GM12878 (cell line): Measurements from ENCODE around the gene MTRF1. TPM values are rescaled to one million over a fixed set of nuclear protein-coding genes. Genes with fewer than 3 reads are reported as not detected.

ENCODE experiments used
- ATAC-seq: fragments of 200-7000 bp; cut with Tn5 transposase; 3 replicates; pipeline ENCODE4 v1.9.1; 2020; ENCODE audit warnings: mild to moderate bottlenecking, moderate library complexity
- BruUV-seq: library from RNA; stranded (reverse); fragments of 400-500 nt; replicated peaks from 2 replicates; lab custom pipeline; 2021; lab: Mats Ljungman, UMichigan
- CTCF ChIA-PET: fragments of 300-600 bp; sonication (Branson Sonifier 250); formaldehyde crosslinking; extraction: SDS; loops from one replicate; lab custom pipeline; 2021; ENCODE audit warnings: inconsistent platforms; lab: Yijun Ruan, JAX
- POLR2A ChIA-PET: fragments of 350-600 bp; formaldehyde crosslinking; extraction: SDS; loops from one replicate; lab custom pipeline; 2021; ENCODE audit warnings: inconsistent platforms; lab: Charles Lee
- RAD21 ChIA-PET: fragments of 300-600 bp; sonication (Branson Sonifier 250); formaldehyde crosslinking; loops from one replicate; lab custom pipeline; 2023; ENCODE audit warnings: antibody characterized with exemption; ENCODE audit not compliant: unreplicated experiment; lab: Charles Lee
- SMC1A ChIA-PET: fragments of 300-600 bp; sonication (Branson Sonifier 250); formaldehyde crosslinking; loops from one replicate; lab custom pipeline; 2023; ENCODE audit not compliant: unreplicated experiment, uncharacterized antibody; lab: Charles Lee
- DNase-seq: peaks from one replicate; pipeline ENCODE4 v3.0.0-alpha.2; 2011; ENCODE audit warnings: low read depth, low spot score
- FAIRE-seq: peaks from 3 replicates; lab custom pipeline; 2011; peaks lifted over from hg19 to GRCh38; lab: Jason Lieb, UNC
- H2AFZ ChIP-seq: 2 replicates; pipeline ENCODE4 v1.6.0; 2011; ENCODE audit warnings: low read depth, low read length, control low read depth; ENCODE audit not compliant: control insufficient read depth
- H3K27ac ChIP-seq: 2 replicates; pipeline ENCODE4 v1.5.1; 2011; ENCODE audit warnings: control low read depth; ENCODE audit not compliant: control insufficient read depth, insufficient read depth
- H3K27me3 ChIP-seq, 2 experiments: replicated peaks in 1 of 2; 2 replicates each; pipeline versions ENCODE4 v1.6.0 to v1.6.1; 2011; ENCODE audit warnings: low read length in 1 of 2; ENCODE audit not compliant: control insufficient read depth in 2 of 2, insufficient read depth in 2 of 2
- H3K36me3 ChIP-seq, 2 experiments: 2 replicates each; pipeline ENCODE4 v1.5.1; 2011; ENCODE audit warnings: low read length in 1 of 2; ENCODE audit not compliant: control insufficient read depth in 2 of 2, insufficient read depth in 2 of 2
- H3K4me1 ChIP-seq: 2 replicates; pipeline ENCODE4 v1.6.1; 2011; ENCODE audit warnings: mild to moderate bottlenecking, low read length, moderate library complexity, mixed read lengths; ENCODE audit not compliant: control insufficient read depth, insufficient read depth
- H3K4me2 ChIP-seq: 2 replicates; pipeline ENCODE4 v1.6.0; 2011; ENCODE audit warnings: control low read depth; ENCODE audit not compliant: control insufficient read depth, insufficient read depth
- H3K4me3 ChIP-seq: fragments of 200-600 bp; sonication (generic); 2 replicates; pipeline ENCODE4 v1.5.1; 2016
- H3K79me2 ChIP-seq: 2 replicates; pipeline ENCODE4 v1.6.0; 2011; ENCODE audit warnings: low read length; ENCODE audit not compliant: control insufficient read depth, insufficient read depth
- H3K9ac ChIP-seq: 2 replicates; pipeline ENCODE4 v1.8.0; 2011; ENCODE audit warnings: low read length, control low read depth, mixed read lengths; ENCODE audit not compliant: control insufficient read depth, insufficient read depth
- H3K9me3 ChIP-seq: replicated peaks from 3 replicates; pipeline ENCODE4 v1.5.1; 2011; ENCODE audit warnings: mild to moderate bottlenecking, low read length; ENCODE audit not compliant: control insufficient read depth, insufficient read depth
- H4K20me1 ChIP-seq: 2 replicates; pipeline ENCODE4 v1.6.0; 2011; ENCODE audit not compliant: control insufficient read depth, insufficient read depth
- CREM ChIP-seq: IDR thresholded peaks from 2 replicates; pipeline ENCODE4 v1.6.1; 2014; ENCODE audit warnings: antibody characterized with exemption, low read depth
- CTCF ChIP-seq, 3 experiments: IDR thresholded peaks in 2 of 3; conservative IDR thresholded peaks in 1 of 3; 2 replicates each; pipeline ENCODE4 v1.5.1; 2011; ENCODE audit warnings: low read depth in 3 of 3, low read length in 3 of 3, mild to moderate bottlenecking in 3 of 3, control low read depth in 2 of 3, moderate library complexity in 2 of 3, inconsistent platforms in 1 of 3, mixed read lengths in 1 of 3; ENCODE audit not compliant: control insufficient read depth in 2 of 3, insufficient read depth in 1 of 3; ENCODE audit errors: extremely low read depth in 1 of 3
- ESRRA ChIP-seq: IDR thresholded peaks from 2 replicates; pipeline ENCODE4 v1.6.1; 2012; ENCODE audit warnings: mild to moderate bottlenecking, low read length, improper control_type of control experiment
- HCFC1 ChIP-seq: fragments of 150-350 bp; IDR thresholded peaks from 2 replicates; pipeline ENCODE4 v1.6.1; 2014; ENCODE audit warnings: low read length
- HDGF ChIP-seq: fragments of 450-650 bp; IDR thresholded peaks from 2 replicates; pipeline ENCODE4 v1.6.1; 2016; ENCODE audit warnings: antibody characterized with exemption
- IRF4 ChIP-seq: IDR thresholded peaks from 2 replicates; pipeline ENCODE4 v1.6.1; 2011; ENCODE audit warnings: low read depth, low read length
- MXI1 ChIP-seq: fragments of 150-350 bp; IDR thresholded peaks from 2 replicates; pipeline ENCODE4 v1.6.1; 2011; ENCODE audit warnings: low read depth, mild to moderate bottlenecking, inconsistent platforms, low read length, improper control_type of control experiment
- MYC ChIP-seq: IDR thresholded peaks from 2 replicates; pipeline ENCODE4 v1.6.1; 2011; ENCODE audit warnings: mild to moderate bottlenecking, low read length, moderate library complexity, inconsistent platforms; ENCODE audit not compliant: insufficient read depth, insufficient replicate concordance, insufficient read length, severe bottlenecking
- NR2C1 ChIP-seq: fragments of 450-650 bp; IDR thresholded peaks from 2 replicates; pipeline ENCODE4 v1.6.1; 2017; ENCODE audit warnings: antibody characterized with exemption, mild to moderate bottlenecking, moderate library complexity
- NR2C2 ChIP-seq: IDR thresholded peaks from 2 replicates; pipeline ENCODE4 v1.6.1; 2011; ENCODE audit warnings: borderline replicate concordance, low read depth; ENCODE audit not compliant: control insufficient read depth, insufficient read length
- RB1 ChIP-seq: fragments of 450-650 bp; formaldehyde crosslinking; IDR thresholded peaks from 2 replicates; pipeline ENCODE4 v1.6.1; 2017; ENCODE audit warnings: mild to moderate bottlenecking, borderline replicate concordance
- RELA ChIP-seq: fragments of 450-650 bp; IDR thresholded peaks from 2 replicates; pipeline ENCODE4 v1.8.0; 2014; ENCODE audit warnings: borderline replicate concordance; ENCODE audit not compliant: partially characterized antibody
- SIN3A ChIP-seq: IDR thresholded peaks from 2 replicates; pipeline ENCODE4 v1.6.1; 2012; ENCODE audit warnings: low read depth, low read length, improper control_type of control experiment
- SMC3 ChIP-seq: IDR thresholded peaks from 2 replicates; pipeline ENCODE4 v1.6.1; 2011; ENCODE audit warnings: low read length, improper control_type of control experiment, borderline replicate concordance
- SPI1 ChIP-seq: IDR thresholded peaks from 2 replicates; pipeline ENCODE4 v1.6.1; 2011; ENCODE audit warnings: low read depth, mild to moderate bottlenecking, low read length, moderate library complexity, borderline replicate concordance; ENCODE audit not compliant: insufficient read depth
- SREBF1 ChIP-seq: IDR thresholded peaks from 2 replicates; pipeline ENCODE4 v1.6.1; 2012; ENCODE audit warnings: mild to moderate bottlenecking, low read length
- SUZ12 ChIP-seq: fragments of 200-600 bp; sonication (generic); IDR thresholded peaks from one replicate; pipeline ENCODE4 v1.6.1; 2018; ENCODE audit warnings: antibody characterized with exemption, mild to moderate bottlenecking; ENCODE audit not compliant: unreplicated experiment
- ZNF217 ChIP-seq: fragments of 450-650 bp; IDR thresholded peaks from 2 replicates; pipeline ENCODE4 v1.6.1; 2017; ENCODE audit warnings: antibody characterized with exemption, mild to moderate bottlenecking
- ZNF24 ChIP-seq: fragments of 450-650 bp; IDR thresholded peaks from 2 replicates; pipeline ENCODE4 v1.6.1; 2017; ENCODE audit warnings: antibody characterized with exemption, mild to moderate bottlenecking
- ZZZ3 ChIP-seq: IDR thresholded peaks from 2 replicates; pipeline ENCODE4 v1.6.1; 2011; ENCODE audit warnings: low read depth; ENCODE audit not compliant: control insufficient read depth, insufficient read length
- WGBS: methylation state at CpG from one replicate; pipeline ENCODE4 v1.1.6; 2016; ENCODE audit warnings: low lambda C conversion rate; ENCODE audit not compliant: insufficient replicate concordance, insufficient coverage; ENCODE audit errors: missing lambda C conversion rate; 5-methylcytosine and 5-hydroxymethylcytosine counted together
- in situ Hi-C: fragments of 300-500 bp; cut with MboI; formaldehyde crosslinking; loops from 9 replicates; pipeline ENCODE4 v1.14.3; 2018; ENCODE audit warnings: mixed read lengths
- intact Hi-C: fragments of 100-400 bp; cut with micrococcal nuclease; formaldehyde crosslinking; loops from one replicate; pipeline ENCODE4 v1.14.2; 2022; ENCODE audit not compliant: unreplicated experiment
- polyA plus RNA-seq, 11 experiments: library from polyadenylated mRNA; depleted of rRNA in 4 of 11; unstranded in 6 of 11; stranded (reverse) in 5 of 11; fragments of >200 nt; fragmentation: Nextera tagmentation in 4 of 11; fragmentation: Illumina TruSeq in 1 of 11; extraction: Ambion mirVana in 4 of 11; extraction: Trizol in 1 of 11; gene quantifications; 1 replicate in 1 of 11; 2 replicates in 10 of 11; pipeline versions ENCODE4 v1.2.1 to v1.2.3, GENCODE V29; 2011 to 2016; ENCODE audit warnings: inconsistent platforms in 2 of 11, missing spikeins in 2 of 11, low read depth in 1 of 11
- total RNA-seq, 4 experiments: library from RNA; depleted of rRNA in 3 of 4; stranded (reverse); fragments of >200 nt in 3 of 4; fragmentation: Illumina TruSeq in 1 of 4; extraction: Trizol in 1 of 4; gene quantifications; 2 replicates each; pipeline versions ENCODE4 v1.2.1 to v1.2.3, GENCODE V29; 2013 to 2021
- TF ChIP-seq, protein P1 (sequence below): IDR thresholded peaks from 2 replicates; pipeline ENCODE4 v1.6.1; 2012; ENCODE audit warnings: low read depth, low read length, improper control_type of control experiment

The MTRF1 gene
- total and polyA plus RNA-seq, 10 of the 15 experiments (the other 5 are each of a cell fraction or from before 2014, with no cell fraction given) = 12.1 to 33.7 (median 20.6) TPM

DNA sequence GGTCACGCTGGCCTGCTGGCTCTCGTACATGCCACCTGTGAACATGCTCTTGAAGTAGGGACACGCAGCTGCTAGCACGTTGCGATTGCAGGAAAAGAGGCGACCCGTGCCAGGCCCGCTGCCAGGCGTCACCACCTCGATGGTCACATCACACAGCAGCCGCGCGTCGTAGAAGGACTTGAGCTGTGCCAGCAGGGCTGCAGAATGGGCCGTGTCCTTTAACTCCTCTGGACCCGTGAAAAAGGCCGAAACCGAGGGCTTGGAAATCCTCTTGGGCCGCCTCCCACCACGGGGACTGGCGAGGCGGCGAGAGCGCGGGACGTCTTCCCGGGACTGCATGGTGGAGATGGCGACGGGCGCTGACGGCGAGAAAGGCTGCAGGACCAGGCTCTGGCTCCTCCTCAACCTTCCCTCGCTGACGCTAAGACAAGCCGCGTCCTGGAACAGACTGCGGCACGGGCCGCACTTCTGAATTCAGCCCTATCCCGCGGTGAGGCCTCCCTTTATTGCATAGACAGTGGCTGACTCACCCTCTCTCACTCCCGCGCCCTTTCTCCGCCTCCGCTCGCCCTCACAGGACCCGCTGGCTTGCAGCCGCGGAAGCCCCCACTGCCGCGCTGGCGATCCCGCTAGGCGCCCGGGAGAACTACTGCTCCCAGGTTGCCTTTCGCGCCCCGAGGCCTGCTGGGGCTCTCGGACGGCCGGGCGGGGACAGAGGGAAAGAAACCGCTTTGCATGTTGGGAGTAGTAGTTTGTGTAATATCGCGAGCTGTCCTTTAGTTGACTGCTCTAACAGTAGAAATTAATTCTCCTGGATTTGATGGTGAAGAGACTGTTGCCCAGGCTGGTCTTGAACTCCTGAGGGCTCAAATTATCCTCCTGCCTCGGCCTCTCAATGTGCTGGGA is 69.2 kb downstream of the MTRF1 start, which contains the start of gene KBTBD7 (continued):
- TF ChIP-seq, protein P1, sequence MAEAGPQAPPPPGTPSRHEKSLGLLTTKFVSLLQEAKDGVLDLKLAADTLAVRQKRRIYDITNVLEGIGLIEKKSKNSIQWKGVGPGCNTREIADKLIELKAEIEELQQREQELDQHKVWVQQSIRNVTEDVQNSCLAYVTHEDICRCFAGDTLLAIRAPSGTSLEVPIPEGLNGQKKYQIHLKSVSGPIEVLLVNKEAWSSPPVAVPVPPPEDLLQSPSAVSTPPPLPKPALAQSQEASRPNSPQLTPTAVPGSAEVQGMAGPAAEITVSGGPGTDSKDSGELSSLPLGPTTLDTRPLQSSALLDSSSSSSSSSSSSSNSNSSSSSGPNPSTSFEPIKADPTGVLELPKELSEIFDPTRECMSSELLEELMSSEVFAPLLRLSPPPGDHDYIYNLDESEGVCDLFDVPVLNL = peak; percentile 64; the same call in 1 of the 2 replicates
- TF ChIP-seq ZNF217 = no peak
- 0 out of 2 replicates have a peak, but pooled peaks have one; percentile 52 for TF ChIP-seq MXI1
- TF ChIP-seq SIN3A = no peak
- TF ChIP-seq RB1 = peak; percentile 83; the same call in 1 of the 2 replicates
- TF ChIP-seq ZZZ3 = no peak
- peak; percentile 81 for TF ChIP-seq NR2C1
- peak; percentile 67; the same call in 1 of the 2 replicates for TF ChIP-seq HDGF
- 0 out of 2 replicates have a peak, but pooled peaks have one; percentile 51 for TF ChIP-seq ESRRA
- no peak for TF ChIP-seq NR2C2
- 0 out of 2 replicates have a peak, but pooled peaks have one; percentile 8 for TF ChIP-seq IRF4
- TF ChIP-seq CREM = peak; percentile 94

GRCh38 chr13:41193469-41193868 is 69.9 kb downstream of the MTRF1 start:
- intact Hi-C loops = no loop called here
- no peaks in the 10 kb centered on the region for H3K36me3 ChIP-seq
- peak overlapping the region; percentile 64 for H3K4me2 ChIP-seq
- no peak overlapping the region for H2AFZ ChIP-seq
- peak overlapping the region; percentile 86; the same call in 1 of the 2 replicates for H3K4me3 ChIP-seq
- BruUV-seq = no TSS peak
- FAIRE-seq = no peak
- no peak for DNase-seq
- H3K27me3 ChIP-seq = no peaks in the 10 kb centered on the region
- H3K9me3 ChIP-seq = no peaks in the 10 kb centered on the region
- H3K9ac ChIP-seq = no peak overlapping the region
- no peak overlapping the region for H3K27ac ChIP-seq
- H3K4me1 ChIP-seq = peaks cover under 1% of the 10 kb centered on the region
- in situ Hi-C loops = loop anchor here (5.0 kb wide), 1 partner anchor 61 kb away; the partner anchor contains the start of gene KBTBD6
- ChIA-PET CTCF (no interaction called here), RAD21 (no interaction called here), POLR2A (no interaction called here), SMC1A (no interaction called here)
- 98% methylated on average over 18 of the region's 18 CpGs for WGBS
- peaks cover 8% of the 10 kb centered on the region for H3K79me2 ChIP-seq
- no peak for ATAC-seq
- no peaks in the 10 kb centered on the region for H4K20me1 ChIP-seq
- TF ChIP-seq CTCF (IDR thresholded peaks at IDR 0.05 in 2 of 3, conservative IDR thresholded peaks at IDR 0.05 in 1 of 3; ENCODE audit: control insufficient read depth in 2 of 3, extremely low read depth in 1 of 3, insufficient read depth in 1 of 3, low read depth in 3 of 3, low read length in 3 of 3) (no peak), SMC3 (no peak), SREBF1 (no peak), RELA (no peak), HCFC1 (no peak), SPI1 (no peak), ZZZ3 (no peak), ZNF24 (no peak), MYC (no peak), SUZ12 (no peak)
